Esophagus muscularis mucosa (tissue), 4 donors: ENCODE data around the gene FYB1. TPM values are rescaled to one million over a fixed set of nuclear protein-coding genes. Genes with fewer than 3 reads are reported as not detected.

Source experiments
- DNase-seq: peaks from one replicate; pipeline ENCODE4 v3.0.0-alpha.2; 2017; ENCODE audit errors: extremely low spot score
- H3K27ac ChIP-seq, 4 donors: fragments of 200-600 bp; sonication (generic); replicated peaks in 1 of 4; 1 replicate in 3 of 4; 2 replicates in 1 of 4; pipeline ENCODE4 v1.5.1; 2016 to 2019; ENCODE audit warnings: mild to moderate bottlenecking in 1 of 4
- H3K27me3 ChIP-seq, 4 donors: fragments of 200-600 bp; sonication (generic); one replicate each; pipeline versions ENCODE4 v1.5.1 to v1.6.0; 2016 to 2019
- H3K36me3 ChIP-seq, 4 donors: fragments of 200-600 bp; sonication (generic); one replicate each; pipeline ENCODE4 v1.5.1; 2016 to 2019
- H3K4me1 ChIP-seq, 4 donors: fragments of 200-600 bp; sonication (generic); one replicate each; pipeline ENCODE4 v1.5.1; 2016 to 2019
- H3K4me3 ChIP-seq, 4 donors: fragments of 200-600 bp; sonication (generic); 1 replicate in 2 of 4; 2 replicates in 2 of 4; pipeline ENCODE4 v1.5.1; 2016 to 2019; ENCODE audit warnings: mild to moderate bottlenecking in 4 of 4, moderate library complexity in 1 of 4
- H3K9me3 ChIP-seq, 4 donors: fragments of 200-600 bp; sonication (generic); 1 replicate in 3 of 4; 2 replicates in 1 of 4; pipeline ENCODE4 v1.5.1; 2016 to 2019
- CTCF ChIP-seq, 3 experiments: fragments of 200-600 bp in 2 of 3; fragments of 450-650 bp in 1 of 3; sonication (generic) in 2 of 3; IDR thresholded peaks; one replicate each; pipeline ENCODE4 v1.5.1; 2017 to 2019; ENCODE audit warnings: antibody characterized with exemption in 3 of 3, mild to moderate bottlenecking in 2 of 3, moderate library complexity in 1 of 3
- EP300 ChIP-seq: sonication (generic); formaldehyde crosslinking; IDR thresholded peaks from one replicate; pipeline ENCODE4 v1.6.1; 2017; ENCODE audit warnings: antibody characterized with exemption
- POLR2A ChIP-seq: fragments of 450-650 bp; IDR thresholded peaks from one replicate; pipeline ENCODE4 v1.6.1; 2017; ENCODE audit warnings: antibody characterized with exemption, moderate library complexity, mild to moderate bottlenecking, low read depth
- POLR2AphosphoS5 ChIP-seq, 2 donors: sonication (generic); formaldehyde crosslinking; IDR thresholded peaks; one replicate each; pipeline ENCODE4 v1.6.1; 2017; ENCODE audit warnings: antibody characterized with exemption in 2 of 2
- WGBS: methylation state at CpG from one replicate; pipeline ENCODE4 v1.1.5; 2018; 5-methylcytosine and 5-hydroxymethylcytosine counted together
- intact Hi-C: fragments of 100-400 bp; cut with DNase I; formaldehyde crosslinking; loops from one replicate; pipeline ENCODE4 v1.15.1; 2023
- total RNA-seq, 4 donors: library from RNA; depleted of rRNA; stranded (reverse); fragments of >200 nt; gene quantifications; one replicate each; pipeline versions ENCODE4 v1.1.0 to v1.2.1, GENCODE V29; 2016

The FYB1 gene
- total RNA-seq, 4 donors from 2014 or later: 3.2 to 12.9 (median 3.9) TPM

GRCh38 chr5:39121922-39122321 is 97.4 kb downstream of the FYB1 start:
- no peak overlapping the region for H3K27ac ChIP-seq
- no peak overlapping the region for H3K4me3 ChIP-seq
- H3K4me1 ChIP-seq: no peaks in the 10 kb centered on the region
- 72% methylated on average over 2 of the region's 2 CpGs for WGBS
- H3K27me3 ChIP-seq: no peaks in the 10 kb centered on the region
- DNase-seq: no peak
- H3K36me3 ChIP-seq: no peaks in the 10 kb centered on the region
- intact Hi-C loops: no loop called here
- TF ChIP-seq EP300: no peak
- TF ChIP-seq POLR2A: no peak
- no peak for TF ChIP-seq POLR2AphosphoS5 (IDR thresholded peaks at IDR 0.05)
- no peak for TF ChIP-seq CTCF (IDR thresholded peaks at IDR 0.05)
- H3K9me3 ChIP-seq: no peaks in the 10 kb centered on the region

GRCh38 chr5:39121315-39121714 is 98.0 kb downstream of the FYB1 start:
- WGBS: 87% methylated on average over 1 of the region's 1 CpG
- TF ChIP-seq POLR2A: no peak
- TF ChIP-seq POLR2AphosphoS5 (IDR thresholded peaks at IDR 0.05): no peak
- no peak for TF ChIP-seq CTCF (IDR thresholded peaks at IDR 0.05)
- no peak for TF ChIP-seq EP300
- Histone ChIP-seq H3K36me3 (no peaks in the 10 kb centered on the region), H3K9me3 (no peaks in the 10 kb centered on the region), H3K4me1 (no peaks in the 10 kb centered on the region), H3K27me3 (no peaks in the 10 kb centered on the region), H3K4me3 (no peak overlapping the region), H3K27ac (no peak overlapping the region)
- no peak for DNase-seq
- intact Hi-C loops: no loop called here

GRCh38 chr5:39120052-39120420 is 99.3 kb downstream of the FYB1 start:
- WGBS: 84% methylated on average over 1 of the region's 1 CpG
- TF ChIP-seq CTCF (IDR thresholded peaks at IDR 0.05) (no peak), POLR2AphosphoS5 (IDR thresholded peaks at IDR 0.05) (no peak), EP300 (no peak), POLR2A (no peak)
- Histone ChIP-seq H3K36me3 (no peaks in the 10 kb centered on the region), H3K4me3 (no peak overlapping the region), H3K4me1 (peaks cover 0 to 4% (median 2%) of the 10 kb centered on the region in 4 donors), H3K27ac (no peak overlapping the region), H3K9me3 (no peaks in the 10 kb centered on the region), H3K27me3 (no peaks in the 10 kb centered on the region)
- no peak for DNase-seq
- intact Hi-C loops: no loop called here

- no peak for TF ChIP-seq EP300
- no peak for TF ChIP-seq POLR2A
- no peak for TF ChIP-seq POLR2AphosphoS5 (IDR thresholded peaks at IDR 0.05)
- TF ChIP-seq CTCF (IDR thresholded peaks at IDR 0.05): no peak
- Histone ChIP-seq H3K27ac (no peak overlapping the region), H3K4me3 (no peak overlapping the region), H3K27me3 (no peaks in the 10 kb centered on the region), H3K9me3 (no peaks in the 10 kb centered on the region), H3K4me1 (peaks cover 0 to 5% (median 2%) of the 10 kb centered on the region in 4 donors), H3K36me3 (no peaks in the 10 kb centered on the region)
- DNase-seq: no peak
- 67% methylated on average over 3 of the region's 3 CpGs for WGBS
- intact Hi-C loops: no loop called here
Measured at GRCh38 chr5:39119404-39120051, 99.8 kb downstream of the FYB1 start.

GRCh38 chr5:39118638-39119037 is 100.7 kb downstream of the FYB1 start:
- H3K4me1 ChIP-seq: peaks cover 0 to 5% (median 2%) of the 10 kb centered on the region in 4 donors
- no peaks in the 10 kb centered on the region for H3K27me3 ChIP-seq
- no peaks in the 10 kb centered on the region for H3K36me3 ChIP-seq
- no peak for TF ChIP-seq POLR2AphosphoS5 (IDR thresholded peaks at IDR 0.05)
- no peak for TF ChIP-seq CTCF (IDR thresholded peaks at IDR 0.05)
- no peak for TF ChIP-seq POLR2A
- no peak for TF ChIP-seq EP300
- no peak overlapping the region for H3K4me3 ChIP-seq
- 77% methylated on average over 2 of the region's 2 CpGs for WGBS
- H3K27ac ChIP-seq: no peak overlapping the region
- no peaks in the 10 kb centered on the region for H3K9me3 ChIP-seq
- intact Hi-C loops: no loop called here
- DNase-seq: no peak
